GM13976 (cell line): Measurements from ENCODE around the gene TSPAN9.

Source experiments
- DNase-seq: peaks from one replicate; pipeline ENCODE4 v3.0.0; 2012; ENCODE audit warnings: low spot score
- in situ Hi-C: fragments of 300-500 bp; cut with MboI; formaldehyde crosslinking; loops from one replicate; pipeline ENCODE4 v1.12.0; 2022; ENCODE audit warnings: low sequenced_read_pairs, mixed read lengths, inconsistent platforms; ENCODE audit not compliant: unreplicated experiment
- TF ChIP-seq, protein P1 (sequence below): IDR thresholded peaks from 2 replicates; pipeline ENCODE4 v1.5.1; 2012; ENCODE audit warnings: borderline replicate concordance, mild to moderate bottlenecking; ENCODE audit not compliant: insufficient read depth; ENCODE audit errors: extremely low read depth, missing control alignments, control extremely low read depth

Gene TSPAN9

DNA sequence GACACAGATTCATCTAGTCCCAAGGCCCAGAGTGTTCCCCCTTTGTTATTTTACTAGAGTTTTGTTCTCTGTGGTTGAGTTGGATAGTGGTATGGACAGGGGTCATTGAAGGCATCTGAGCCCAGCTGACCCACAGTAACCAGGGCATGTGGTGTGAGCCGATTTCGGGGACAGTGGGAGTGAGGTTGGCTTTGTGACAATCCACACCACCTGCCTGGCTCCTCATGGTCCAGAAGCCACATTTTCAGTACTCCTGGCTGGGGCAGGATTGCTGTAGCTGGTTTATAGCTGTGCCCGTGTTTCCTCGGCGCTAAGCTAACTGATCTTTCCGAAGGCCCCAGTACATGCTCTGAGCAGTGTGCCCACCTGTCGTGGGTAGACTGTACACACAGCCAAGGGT is 116.0 kb downstream of the TSPAN9 start:
- in situ Hi-C loops, result no loop called here
- TF ChIP-seq, protein P1, sequence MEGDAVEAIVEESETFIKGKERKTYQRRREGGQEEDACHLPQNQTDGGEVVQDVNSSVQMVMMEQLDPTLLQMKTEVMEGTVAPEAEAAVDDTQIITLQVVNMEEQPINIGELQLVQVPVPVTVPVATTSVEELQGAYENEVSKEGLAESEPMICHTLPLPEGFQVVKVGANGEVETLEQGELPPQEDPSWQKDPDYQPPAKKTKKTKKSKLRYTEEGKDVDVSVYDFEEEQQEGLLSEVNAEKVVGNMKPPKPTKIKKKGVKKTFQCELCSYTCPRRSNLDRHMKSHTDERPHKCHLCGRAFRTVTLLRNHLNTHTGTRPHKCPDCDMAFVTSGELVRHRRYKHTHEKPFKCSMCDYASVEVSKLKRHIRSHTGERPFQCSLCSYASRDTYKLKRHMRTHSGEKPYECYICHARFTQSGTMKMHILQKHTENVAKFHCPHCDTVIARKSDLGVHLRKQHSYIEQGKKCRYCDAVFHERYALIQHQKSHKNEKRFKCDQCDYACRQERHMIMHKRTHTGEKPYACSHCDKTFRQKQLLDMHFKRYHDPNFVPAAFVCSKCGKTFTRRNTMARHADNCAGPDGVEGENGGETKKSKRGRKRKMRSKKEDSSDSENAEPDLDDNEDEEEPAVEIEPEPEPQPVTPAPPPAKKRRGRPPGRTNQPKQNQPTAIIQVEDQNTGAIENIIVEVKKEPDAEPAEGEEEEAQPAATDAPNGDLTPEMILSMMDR, result no peak
- DNase-seq, result no peak

DNA sequence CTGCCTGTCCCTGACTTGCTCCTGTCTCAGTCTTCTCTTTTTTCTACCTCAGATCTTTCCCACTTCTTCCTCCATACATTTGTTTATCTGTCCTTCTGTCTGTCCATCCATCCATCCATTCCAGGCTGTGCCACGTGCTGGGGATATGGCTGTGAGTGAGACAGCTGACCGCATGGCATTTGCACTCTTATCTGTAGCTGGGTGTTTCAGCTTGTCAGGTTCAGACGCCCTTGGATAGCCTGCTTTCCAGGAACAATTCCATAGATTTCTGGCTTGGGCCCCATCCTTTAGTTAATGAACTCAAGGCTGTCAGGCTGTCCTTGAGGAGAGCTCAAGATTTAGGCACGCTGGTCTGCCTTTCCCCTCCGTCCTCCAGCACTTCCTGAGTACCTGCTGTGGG is 116.6 kb downstream of the TSPAN9 start:
- TF ChIP-seq, protein P1, result no peak
- no peak for DNase-seq
- in situ Hi-C loops, result no loop called here

DNA sequence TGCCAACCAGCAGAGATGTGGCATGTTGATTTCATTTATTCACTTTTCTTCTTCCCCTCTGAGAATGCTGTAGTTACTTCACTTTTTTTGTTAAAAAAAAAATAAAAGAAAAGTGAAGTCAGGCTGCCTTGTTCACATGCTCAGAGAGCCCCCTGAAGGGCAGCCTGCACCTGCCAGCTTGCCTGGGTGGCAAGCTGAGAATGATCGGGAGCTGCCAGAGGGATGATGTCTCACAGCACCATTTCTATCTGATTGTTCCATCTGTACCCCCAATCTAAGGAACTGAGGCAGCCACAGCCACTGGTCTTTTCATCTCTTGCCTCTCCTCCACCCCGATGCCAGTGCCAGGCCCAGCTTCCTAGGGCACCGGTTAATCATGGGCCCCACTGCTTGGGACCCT is 118.2 kb downstream of the TSPAN9 start:
- in situ Hi-C loops, result no loop called here
- TF ChIP-seq, protein P1, result no peak
- DNase-seq, result no peak

DNA sequence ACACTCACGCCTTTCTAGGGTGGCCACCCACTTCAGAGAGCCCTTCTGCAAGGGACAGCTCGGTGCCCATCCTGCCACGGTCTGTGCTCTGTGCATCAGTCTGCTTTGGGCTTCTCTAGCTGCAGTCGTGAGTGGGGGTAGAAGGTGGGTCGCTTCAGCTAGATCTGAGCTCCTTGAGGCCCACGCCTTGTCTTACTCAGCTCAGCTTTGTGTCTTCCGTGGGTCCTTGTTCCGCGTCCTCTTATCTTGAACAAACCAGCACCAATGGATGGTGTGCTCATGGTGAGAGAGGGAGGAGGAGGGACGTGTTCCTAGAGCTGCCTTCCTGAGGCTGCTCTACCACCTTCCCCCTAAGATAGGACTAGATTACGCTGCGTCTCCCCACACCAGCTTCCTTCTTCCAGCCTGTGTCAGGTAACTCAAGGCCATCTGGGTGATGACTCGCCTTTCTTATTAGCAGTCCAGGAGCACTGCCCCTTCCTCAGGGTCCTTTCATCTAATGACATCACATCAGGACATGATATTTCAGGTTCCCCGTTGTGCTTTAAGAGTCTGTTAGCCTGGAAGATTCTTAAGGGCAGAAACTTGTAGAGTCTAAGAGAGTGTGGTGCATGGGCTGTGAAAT is 118.8 kb downstream of the TSPAN9 start:
- in situ Hi-C loops, result no loop called here
- TF ChIP-seq, protein P1, result no peak
- no peak for DNase-seq

DNA sequence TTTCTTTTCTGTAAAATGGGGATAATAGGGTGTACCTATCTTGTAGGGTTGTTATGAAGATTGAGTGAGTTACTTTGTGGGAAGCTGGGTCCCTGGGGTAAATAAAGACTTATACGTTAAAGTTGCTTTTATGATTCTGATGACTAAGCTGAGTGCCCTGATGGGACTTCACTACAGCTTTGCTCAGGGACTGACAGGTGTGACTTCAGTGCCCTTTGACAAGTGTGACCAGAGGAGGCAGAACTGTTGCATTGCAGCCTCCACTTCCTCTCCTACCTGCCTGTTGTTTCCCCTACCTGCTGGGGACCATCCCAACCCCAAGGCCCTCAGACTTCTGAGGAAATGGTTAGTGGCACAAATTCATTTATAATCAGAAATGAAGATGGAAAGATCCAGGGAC is 119.3 kb downstream of the TSPAN9 start:
- TF ChIP-seq, protein P1, result no peak
- DNase-seq, result no peak
- in situ Hi-C loops, result no loop called here

DNA sequence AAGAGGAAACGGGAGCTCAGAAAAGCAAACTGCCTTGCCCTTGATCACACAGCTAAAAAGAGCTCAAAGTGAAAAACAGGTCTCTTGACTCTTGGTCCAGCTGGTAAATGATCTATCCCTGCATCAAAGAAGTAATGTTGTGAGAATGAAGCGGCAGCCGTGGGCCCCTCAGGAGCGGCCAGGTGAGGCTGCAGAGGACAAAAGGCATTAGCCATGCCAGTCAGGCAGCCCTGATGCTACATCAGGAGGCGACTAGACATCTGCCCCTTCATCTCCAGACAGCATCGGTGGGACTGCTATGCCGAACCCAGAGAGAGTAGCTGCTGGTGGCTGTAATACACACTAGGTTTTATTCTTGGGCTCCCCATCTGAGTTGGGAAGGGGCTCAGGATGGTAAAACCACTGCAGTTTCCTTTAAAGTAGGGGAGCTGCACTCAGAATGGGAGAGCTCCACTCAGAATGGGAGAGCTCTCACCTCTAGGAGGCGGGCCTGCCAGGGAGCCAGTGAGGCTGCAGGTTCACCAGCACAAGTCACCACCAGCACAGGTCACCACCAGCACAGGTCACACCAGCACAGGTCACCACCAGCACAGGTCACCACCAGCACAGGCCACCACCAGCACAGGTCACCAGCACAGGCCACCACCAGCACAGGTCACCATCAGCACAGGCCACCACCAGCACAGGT is 120.1 kb downstream of the TSPAN9 start:
- in situ Hi-C loops, result no loop called here
- TF ChIP-seq, protein P1, result no peak
- no peak for DNase-seq
